ENCODE data around the gene MBD5. TPM values are rescaled to one million over a fixed set of nuclear protein-coding genes. Genes with fewer than 3 reads are reported as not detected.

Gene MBD5
- total and polyA plus RNA-seq, 4 donors, result 2.0 to 15.9 (median 9.5) TPM

GRCh38 chr2:148202237-148202636, 181.3 kb downstream of the MBD5 start:
- Histone ChIP-seq H3K36me3 (ENCODE audit: control insufficient read depth in 4 of 4, insufficient read depth in 3 of 4, low read depth in 1 of 4, low read length in 3 of 4) (no peaks in the 10 kb centered on the region), H3K4me1 (ENCODE audit: control insufficient read depth in 4 of 4, insufficient read depth in 4 of 4, low read length in 3 of 4) (peaks cover 0 to 3% (median 0%) of the 10 kb centered on the region in 4 donors), H3K27me3 (ENCODE audit: control insufficient read depth in 4 of 4, insufficient read depth in 4 of 4, low read length in 3 of 4) (no peaks in the 10 kb centered on the region), H3K9me3 (ENCODE audit: control insufficient read depth in 4 of 4, low read length in 3 of 4) (peaks cover 0 to 5% (median 2%) of the 10 kb centered on the region in 4 donors), H3K27ac (ENCODE audit: low read depth in 1 of 2, low read length in 2 of 2) (no peak overlapping the region), H3K9ac (ENCODE audit: low read depth in 1 of 2, low read length in 2 of 2) (no peak overlapping the region), H3K4me3 (ENCODE audit: low read depth in 1 of 3, low read length in 3 of 3) (no peak overlapping the region)
- no peak for TF ChIP-seq FOXA2 (IDR thresholded peaks at IDR 0.05)
- no peak for TF ChIP-seq RAD21 (IDR thresholded peaks at IDR 0.05)
- no peak for TF ChIP-seq REST (IDR thresholded peaks at IDR 0.05)
- no peak for TF ChIP-seq HNF4G (IDR thresholded peaks at IDR 0.05)
- no peak for TF ChIP-seq NR2F2 (IDR thresholded peaks at IDR 0.05)
- TF ChIP-seq TAF1 (conservative IDR thresholded peaks at IDR 0.05), result no peak
- no peak for TF ChIP-seq ZBTB33 (IDR thresholded peaks at IDR 0.05)
- no peak for TF ChIP-seq HNF4A (conservative IDR thresholded peaks at IDR 0.05)
- no peak for TF ChIP-seq ATF3 (IDR thresholded peaks at IDR 0.05)
- TF ChIP-seq FOXA1 (IDR thresholded peaks at IDR 0.05), result no peak
- no peak for TF ChIP-seq EGR1 (IDR thresholded peaks at IDR 0.05; ENCODE audit: low read depth in 2 of 2)
- no peak for TF ChIP-seq SP1 (IDR thresholded peaks at IDR 0.05)
- TF ChIP-seq MAX (IDR thresholded peaks at IDR 0.05), result no peak
- no peak for TF ChIP-seq GABPA (IDR thresholded peaks at IDR 0.05 in 1 of 2, conservative IDR thresholded peaks at IDR 0.05 in 1 of 2)
- DNase-seq (ENCODE audit: low spot score), result no peak

- H3K36me3 ChIP-seq (ENCODE audit: control insufficient read depth in 4 of 4, insufficient read depth in 3 of 4, low read depth in 1 of 4, low read length in 3 of 4), result no peaks in the 10 kb centered on the region
- TF ChIP-seq REST (IDR thresholded peaks at IDR 0.05) (no peak), GABPA (IDR thresholded peaks at IDR 0.05 in 1 of 2, conservative IDR thresholded peaks at IDR 0.05 in 1 of 2) (no peak), HNF4G (IDR thresholded peaks at IDR 0.05) (no peak), NR2F2 (IDR thresholded peaks at IDR 0.05) (no peak)
- DNase-seq (ENCODE audit: low spot score), result no peak
- no peak overlapping the region for H3K27ac ChIP-seq (ENCODE audit: low read depth in 1 of 2, low read length in 2 of 2)
- no peak overlapping the region for H3K4me3 ChIP-seq (ENCODE audit: low read depth in 1 of 3, low read length in 3 of 3)
- no peak overlapping the region for H3K9ac ChIP-seq (ENCODE audit: low read depth in 1 of 2, low read length in 2 of 2)
- peaks cover 0 to 3% (median 0%) of the 10 kb centered on the region in 4 donors for H3K4me1 ChIP-seq (ENCODE audit: control insufficient read depth in 4 of 4, insufficient read depth in 4 of 4, low read length in 3 of 4)
- WGBS, result 90% methylated on average over 2 of the region's 2 CpGs
- H3K9me3 ChIP-seq (ENCODE audit: control insufficient read depth in 4 of 4, low read length in 3 of 4), result no peaks in the 10 kb centered on the region
- no peaks in the 10 kb centered on the region for H3K27me3 ChIP-seq (ENCODE audit: control insufficient read depth in 4 of 4, insufficient read depth in 4 of 4, low read length in 3 of 4)
Measured at GRCh38 chr2:148207111-148207510, 186.2 kb downstream of the MBD5 start.

Data from liver (tissue), 9 donors.